Measurements from ENCODE around the gene MCCC1.

DNA sequence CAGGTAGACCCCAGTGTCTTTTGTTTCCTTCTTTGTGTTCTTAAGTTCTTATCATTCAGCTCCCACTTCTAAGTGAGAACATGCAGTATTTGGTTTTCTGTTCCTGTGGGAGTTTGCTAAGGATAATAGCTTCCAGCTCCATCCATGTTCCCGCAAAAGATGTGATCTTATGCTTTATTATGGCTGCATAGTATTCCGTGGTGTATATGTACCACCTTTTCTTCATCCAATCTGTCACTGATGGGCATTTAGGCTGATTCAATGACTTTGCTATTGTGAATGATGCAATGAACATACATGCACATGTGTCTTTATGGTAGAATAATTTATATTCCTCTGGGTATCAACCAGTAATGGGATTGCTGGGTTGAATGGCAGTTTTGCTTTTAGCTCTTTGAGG lies 24.4 kb downstream of the MCCC1 start:
- TF ChIP-seq, protein P1, sequence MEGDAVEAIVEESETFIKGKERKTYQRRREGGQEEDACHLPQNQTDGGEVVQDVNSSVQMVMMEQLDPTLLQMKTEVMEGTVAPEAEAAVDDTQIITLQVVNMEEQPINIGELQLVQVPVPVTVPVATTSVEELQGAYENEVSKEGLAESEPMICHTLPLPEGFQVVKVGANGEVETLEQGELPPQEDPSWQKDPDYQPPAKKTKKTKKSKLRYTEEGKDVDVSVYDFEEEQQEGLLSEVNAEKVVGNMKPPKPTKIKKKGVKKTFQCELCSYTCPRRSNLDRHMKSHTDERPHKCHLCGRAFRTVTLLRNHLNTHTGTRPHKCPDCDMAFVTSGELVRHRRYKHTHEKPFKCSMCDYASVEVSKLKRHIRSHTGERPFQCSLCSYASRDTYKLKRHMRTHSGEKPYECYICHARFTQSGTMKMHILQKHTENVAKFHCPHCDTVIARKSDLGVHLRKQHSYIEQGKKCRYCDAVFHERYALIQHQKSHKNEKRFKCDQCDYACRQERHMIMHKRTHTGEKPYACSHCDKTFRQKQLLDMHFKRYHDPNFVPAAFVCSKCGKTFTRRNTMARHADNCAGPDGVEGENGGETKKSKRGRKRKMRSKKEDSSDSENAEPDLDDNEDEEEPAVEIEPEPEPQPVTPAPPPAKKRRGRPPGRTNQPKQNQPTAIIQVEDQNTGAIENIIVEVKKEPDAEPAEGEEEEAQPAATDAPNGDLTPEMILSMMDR (conservative IDR thresholded peaks at IDR 0.05 in 1 of 2, IDR thresholded peaks at IDR 0.05 in 1 of 2; ENCODE audit: extremely low read depth in 1 of 2, insufficient read depth in 1 of 2, low read depth in 1 of 2, low read length in 2 of 2), result no peak
- TF ChIP-seq EZH2 (IDR thresholded peaks at IDR 0.05; ENCODE audit: borderline replicate concordance, low read length), result no peak
